Measurements from ENCODE around the gene ING5. TPM values are rescaled to one million over a fixed set of nuclear protein-coding genes. Genes with fewer than 3 reads are reported as not detected.

ING5 gene
- total and polyA plus RNA-seq, 4 experiments from 2014 or later = 19.3 to 99.5 (median 65.3) TPM

GRCh38 chr2:241770936-241771285 is 69.1 kb downstream of the ING5 start:
- Mint-ChIP-seq H3K4me3 (no peak overlapping the region), H3K27me3 (no peaks in the 10 kb centered on the region), H3K4me1 (peaks cover 6 to 21% (median 10%) of the 10 kb centered on the region in 4 donors), H3K36me3 (no peaks in the 10 kb centered on the region), H3K27ac (peak overlapping the region in 1 of 7 donors; percentile 3), H3K9me3 (no peaks in the 10 kb centered on the region)
- no peaks in the 10 kb centered on the region for H3K9me3 ChIP-seq (ENCODE audit: control insufficient read depth in 1 of 2, low read length in 2 of 2)
- intact Hi-C loops (cut with micrococcal nuclease) = no loop called here
- no peak overlapping the region for H3K27ac ChIP-seq (ENCODE audit: low read depth, low read length)
- ChIA-PET CTCF (ENCODE audit: partially characterized antibody) (interaction anchor here (1.1 kb wide), 1 partner anchor 17 kb away, joined by 3 read pairs; no protein-coding TSS in a partner anchor), POLR2A (ENCODE audit: partially characterized antibody) (interaction anchor here (1.0 kb wide), 1 partner anchor 9 kb away, joined by 4 read pairs; no protein-coding TSS in a partner anchor)
- H3K4me3 ChIP-seq (ENCODE audit: low read length in 2 of 2) = no peak overlapping the region
- H3K36me3 ChIP-seq (ENCODE audit: insufficient read depth, low read length) = no peaks in the 10 kb centered on the region
- peaks cover 20% of the 10 kb centered on the region for H3K4me1 ChIP-seq (ENCODE audit: insufficient read depth, low read length)
- H3K27me3 ChIP-seq (ENCODE audit: insufficient read depth, low read length) = no peaks in the 10 kb centered on the region
- DNase-seq = no peak

GRCh38 chr2:241771286-241772062 is 69.6 kb downstream of the ING5 start:
- H3K27me3 Mint-ChIP-seq = no peaks in the 10 kb centered on the region
- DNase-seq = peak in 1 of 5 donors; percentile 30
- peak overlapping the region in 6 of 8 donors; percentile 66 to 90 (median 76) for H3K4me3 Mint-ChIP-seq
- ChIA-PET CTCF (ENCODE audit: partially characterized antibody) (interaction anchor here (1.1 kb wide), 1 partner anchor 16 kb away, joined by 3 read pairs; no protein-coding TSS in a partner anchor), POLR2A (ENCODE audit: partially characterized antibody) (interaction anchor here (1.0 kb wide), 1 partner anchor 9 kb away, joined by 4 read pairs; no protein-coding TSS in a partner anchor)
- Histone ChIP-seq H3K9me3 (ENCODE audit: control insufficient read depth in 1 of 2, low read length in 2 of 2) (no peaks in the 10 kb centered on the region), H3K4me3 (ENCODE audit: low read length in 2 of 2) (peak overlapping the region in 1 of 2 donors; percentile 7), H3K27ac (ENCODE audit: low read depth, low read length) (peak overlapping the region; percentile 15), H3K36me3 (ENCODE audit: insufficient read depth, low read length) (no peaks in the 10 kb centered on the region), H3K27me3 (ENCODE audit: insufficient read depth, low read length) (no peaks in the 10 kb centered on the region), H3K4me1 (ENCODE audit: insufficient read depth, low read length) (peaks cover 20% of the 10 kb centered on the region)
- H3K9me3 Mint-ChIP-seq = no peaks in the 10 kb centered on the region
- H3K27ac Mint-ChIP-seq = peak overlapping the region; percentile 22 to 90 (median 74)
- H3K36me3 Mint-ChIP-seq = no peaks in the 10 kb centered on the region
- intact Hi-C loops (cut with micrococcal nuclease) = loop anchor here (1.0 kb wide), 1 partner anchor 12 kb away; no protein-coding TSS in a partner anchor
- H3K4me1 Mint-ChIP-seq = peaks cover 6 to 21% (median 10%) of the 10 kb centered on the region in 4 donors

- H3K27ac ChIP-seq (ENCODE audit: low read depth, low read length) = peak overlapping the region; percentile 15
- Mint-ChIP-seq H3K36me3 (no peaks in the 10 kb centered on the region), H3K27ac (peak overlapping the region; percentile 22 to 90 (median 74)), H3K4me3 (peak overlapping the region; percentile 63 to 90 (median 69)), H3K9me3 (no peaks in the 10 kb centered on the region), H3K27me3 (no peaks in the 10 kb centered on the region), H3K4me1 (peaks cover 6 to 21% (median 10%) of the 10 kb centered on the region in 4 donors)
- H3K4me3 ChIP-seq (ENCODE audit: low read length in 2 of 2) = peak overlapping the region in 1 of 2 donors; percentile 7
- no peaks in the 10 kb centered on the region for H3K9me3 ChIP-seq (ENCODE audit: control insufficient read depth in 1 of 2, low read length in 2 of 2)
- CTCF ChIA-PET (ENCODE audit: partially characterized antibody) = interaction anchor here (1.1 to 1.9 kb wide), 2 partner anchors 9 to 15 kb away, joined by 3 to 7 read pairs; no protein-coding TSS in a partner anchor
- peaks cover 20% of the 10 kb centered on the region for H3K4me1 ChIP-seq (ENCODE audit: insufficient read depth, low read length)
- intact Hi-C loops (cut with micrococcal nuclease) = loop anchor here (1.0 kb wide), 1 partner anchor 13 kb away; no protein-coding TSS in a partner anchor
- H3K27me3 ChIP-seq (ENCODE audit: insufficient read depth, low read length) = no peaks in the 10 kb centered on the region
- peak; percentile 58 to 73 (median 66) for DNase-seq
- POLR2A ChIA-PET (ENCODE audit: partially characterized antibody) = interaction anchor here (1.0 to 1.8 kb wide), 2 partner anchors 10 to 97 kb away, joined by 4 read pairs; partner anchors contain the start of gene RTP5
- H3K36me3 ChIP-seq (ENCODE audit: insufficient read depth, low read length) = no peaks in the 10 kb centered on the region
Observed at GRCh38 chr2:241772063-241772499, 70.2 kb downstream of the ING5 start.

- Histone ChIP-seq H3K27ac (ENCODE audit: low read depth, low read length) (no peak overlapping the region), H3K4me1 (ENCODE audit: insufficient read depth, low read length) (peaks cover 20% of the 10 kb centered on the region), H3K9me3 (ENCODE audit: control insufficient read depth in 1 of 2, low read length in 2 of 2) (no peaks in the 10 kb centered on the region), H3K27me3 (ENCODE audit: insufficient read depth, low read length) (no peaks in the 10 kb centered on the region), H3K36me3 (ENCODE audit: insufficient read depth, low read length) (no peaks in the 10 kb centered on the region), H3K4me3 (ENCODE audit: low read length in 2 of 2) (no peak overlapping the region)
- Mint-ChIP-seq H3K27me3 (no peaks in the 10 kb centered on the region), H3K4me1 (peaks cover 6 to 21% (median 10%) of the 10 kb centered on the region in 4 donors), H3K9me3 (no peaks in the 10 kb centered on the region), H3K4me3 (no peak overlapping the region), H3K27ac (no peak overlapping the region), H3K36me3 (no peaks in the 10 kb centered on the region)
- ChIA-PET POLR2A (ENCODE audit: partially characterized antibody) (interaction anchor here (1.0 to 1.8 kb wide), 3 partner anchors 10 to 95 kb away, joined by 3 to 14 read pairs (median 4); partner anchors contain the start of gene RTP5), CTCF (ENCODE audit: partially characterized antibody) (interaction anchor here (1.0 to 1.9 kb wide), 3 partner anchors 11 to 35 kb away, joined by 3 to 7 read pairs (median 3); no protein-coding TSS in a partner anchor)
- peak in 1 of 5 donors; percentile 30 for DNase-seq
- intact Hi-C loops (cut with micrococcal nuclease) = no loop called here
Observed at GRCh38 chr2:241773511-241774418, 71.9 kb downstream of the ING5 start.

GRCh38 chr2:241774419-241775222 is 72.8 kb downstream of the ING5 start:
- no peaks in the 10 kb centered on the region for H3K36me3 ChIP-seq (ENCODE audit: insufficient read depth, low read length)
- H3K4me1 Mint-ChIP-seq = peaks cover 6 to 21% (median 10%) of the 10 kb centered on the region in 4 donors
- no peaks in the 10 kb centered on the region for H3K27me3 ChIP-seq (ENCODE audit: insufficient read depth, low read length)
- no peaks in the 10 kb centered on the region for H3K36me3 Mint-ChIP-seq
- H3K9me3 ChIP-seq (ENCODE audit: control insufficient read depth in 1 of 2, low read length in 2 of 2) = no peaks in the 10 kb centered on the region
- no peak overlapping the region for H3K27ac ChIP-seq (ENCODE audit: low read depth, low read length)
- CTCF ChIA-PET (ENCODE audit: partially characterized antibody) = no interaction called here
- H3K27me3 Mint-ChIP-seq = no peaks in the 10 kb centered on the region
- intact Hi-C loops (cut with micrococcal nuclease) = no loop called here
- peak in 1 of 5 donors; percentile 23 for DNase-seq
- H3K4me3 ChIP-seq (ENCODE audit: low read length in 2 of 2) = no peak overlapping the region
- no peaks in the 10 kb centered on the region for H3K9me3 Mint-ChIP-seq
- no peak overlapping the region for H3K27ac Mint-ChIP-seq
- no peak overlapping the region for H3K4me3 Mint-ChIP-seq
- POLR2A ChIA-PET (ENCODE audit: partially characterized antibody) = interaction anchor here (1.7 kb wide), 1 partner anchor 11 kb away, joined by 14 read pairs; no protein-coding TSS in a partner anchor
- H3K4me1 ChIP-seq (ENCODE audit: insufficient read depth, low read length) = peaks cover 20% of the 10 kb centered on the region
